ENCODE results near the gene SMAP2.

GRCh38 chr1:40423951-40424618 is 50.6 kb downstream of the SMAP2 start:
- TF ChIP-seq CTCF (IDR thresholded peaks at IDR 0.05 in 4 of 5, conservative IDR thresholded peaks at IDR 0.05 in 1 of 5) (no peak), POLR2A (IDR thresholded peaks at IDR 0.05) (no peak)

Data from gastrocnemius medialis (tissue), 4 donors.